ENCODE measurements around the gene VSIG10. TPM values are rescaled to one million over a fixed set of nuclear protein-coding genes. Genes with fewer than 3 reads are reported as not detected.

VSIG10 gene
- polyA plus RNA-seq, 3 donors = 1.5 to 2.3 (median 1.5) TPM

- Histone ChIP-seq H3K27ac (ENCODE audit: low read depth in 1 of 2, low read length in 2 of 2) (no peak overlapping the region), H3K79me2 (ENCODE audit: insufficient read depth, low read length) (no peaks in the 10 kb centered on the region), H3K4me1 (ENCODE audit: control insufficient read depth in 1 of 2, insufficient read depth in 2 of 2, low read length in 2 of 2) (no peaks in the 10 kb centered on the region), H3K4me2 (replicated peaks; ENCODE audit: extremely low read depth, low read length, poor library complexity, severe bottlenecking) (no peak overlapping the region), H3K4me3 (replicated peaks in 1 of 3; ENCODE audit: low read depth in 2 of 3, low read length in 3 of 3) (no peak overlapping the region), H3K27me3 (ENCODE audit: control insufficient read depth in 2 of 2, insufficient read depth in 2 of 2, low read length in 2 of 2) (no peaks in the 10 kb centered on the region), H3K9me3 (replicated peaks in 1 of 2; ENCODE audit: control insufficient read depth in 1 of 2, insufficient read depth in 1 of 2, low read length in 2 of 2) (no peaks in the 10 kb centered on the region), H4K20me1 (ENCODE audit: insufficient read depth, low read length) (no peaks in the 10 kb centered on the region), H3K36me3 (replicated peaks in 1 of 2; ENCODE audit: control insufficient read depth in 1 of 2, insufficient read depth in 2 of 2, low read length in 2 of 2) (peaks cover 45 to 87% of the 10 kb centered on the region in 2 donors), H3K9ac (ENCODE audit: insufficient read depth, low read length, poor library complexity, severe bottlenecking) (no peak overlapping the region), H2AFZ (ENCODE audit: insufficient read depth, low read depth, low read length, poor library complexity, severe bottlenecking) (no peak overlapping the region)
- Mint-ChIP-seq H3K27me3 (ENCODE audit: low read depth in 3 of 3) (no peaks in the 10 kb centered on the region), H3K4me1 (no peaks in the 10 kb centered on the region), H3K4me3 (no peak overlapping the region), H3K9me3 (no peaks in the 10 kb centered on the region), H3K27ac (peak overlapping the region in 1 of 7 donors; percentile 22), H3K36me3 (peaks cover 52 to 88% of the 10 kb centered on the region in 2 donors)
- intact Hi-C loops (cut with micrococcal nuclease) = no loop called here
- TF ChIP-seq CTCF (IDR thresholded peaks at IDR 0.05) = no peak
- no peak for DNase-seq
- 100% methylated on average over 4 of the region's 4 CpGs for WGBS (ENCODE audit: insufficient coverage)
Observed at GRCh38 chr12:118025168-118025567, 78.6 kb downstream of the VSIG10 start.

- no peak for TF ChIP-seq CTCF (IDR thresholded peaks at IDR 0.05)
- no peak overlapping the region for H3K4me2 ChIP-seq (replicated peaks; ENCODE audit: extremely low read depth, low read length, poor library complexity, severe bottlenecking)
- Mint-ChIP-seq H3K4me3 (no peak overlapping the region), H3K9me3 (no peaks in the 10 kb centered on the region), H3K27me3 (ENCODE audit: low read depth in 3 of 3) (no peaks in the 10 kb centered on the region), H3K27ac (no peak overlapping the region), H3K36me3 (peaks cover 52 to 87% of the 10 kb centered on the region in 2 donors), H3K4me1 (no peaks in the 10 kb centered on the region)
- intact Hi-C loops (cut with micrococcal nuclease) = no loop called here
- DNase-seq = no peak
- 100% methylated on average over 3 of the region's 9 CpGs for WGBS (ENCODE audit: insufficient coverage)
- H3K9me3 ChIP-seq (replicated peaks in 1 of 2; ENCODE audit: control insufficient read depth in 1 of 2, insufficient read depth in 1 of 2, low read length in 2 of 2) = no peaks in the 10 kb centered on the region
- peaks cover 46 to 76% of the 10 kb centered on the region in 2 donors for H3K36me3 ChIP-seq (replicated peaks in 1 of 2; ENCODE audit: control insufficient read depth in 1 of 2, insufficient read depth in 2 of 2, low read length in 2 of 2)
- no peaks in the 10 kb centered on the region for H3K4me1 ChIP-seq (ENCODE audit: control insufficient read depth in 1 of 2, insufficient read depth in 2 of 2, low read length in 2 of 2)
- H3K9ac ChIP-seq (ENCODE audit: insufficient read depth, low read length, poor library complexity, severe bottlenecking) = no peak overlapping the region
- no peaks in the 10 kb centered on the region for H3K79me2 ChIP-seq (ENCODE audit: insufficient read depth, low read length)
- H4K20me1 ChIP-seq (ENCODE audit: insufficient read depth, low read length) = no peaks in the 10 kb centered on the region
- H3K27ac ChIP-seq (ENCODE audit: low read depth in 1 of 2, low read length in 2 of 2) = no peak overlapping the region
- no peak overlapping the region for H2AFZ ChIP-seq (ENCODE audit: insufficient read depth, low read depth, low read length, poor library complexity, severe bottlenecking)
- H3K27me3 ChIP-seq (ENCODE audit: control insufficient read depth in 2 of 2, insufficient read depth in 2 of 2, low read length in 2 of 2) = no peaks in the 10 kb centered on the region
- H3K4me3 ChIP-seq (replicated peaks in 1 of 3; ENCODE audit: low read depth in 2 of 3, low read length in 3 of 3) = no peak overlapping the region
Observed at GRCh38 chr12:118023301-118023860, 80.4 kb downstream of the VSIG10 start.

Measured in CD14-positive monocyte (primary cell).